Astrocyte (in vitro differentiated cells and primary cell): ENCODE data around the gene RPL5.

Source experiments
- EZH2 ChIP-seq: IDR thresholded peaks from 2 replicates; pipeline ENCODE4 v1.6.1; 2012; ENCODE audit warnings: mild to moderate bottlenecking, low read length, inconsistent platforms; ENCODE audit not compliant: insufficient read depth
- TF ChIP-seq, protein P1 (sequence below): IDR thresholded peaks from 2 replicates; pipeline ENCODE4 v1.5.1; 2011; ENCODE audit warnings: low read depth, mild to moderate bottlenecking, inconsistent platforms, low read length, moderate library complexity; ENCODE audit not compliant: insufficient read depth

DNA sequence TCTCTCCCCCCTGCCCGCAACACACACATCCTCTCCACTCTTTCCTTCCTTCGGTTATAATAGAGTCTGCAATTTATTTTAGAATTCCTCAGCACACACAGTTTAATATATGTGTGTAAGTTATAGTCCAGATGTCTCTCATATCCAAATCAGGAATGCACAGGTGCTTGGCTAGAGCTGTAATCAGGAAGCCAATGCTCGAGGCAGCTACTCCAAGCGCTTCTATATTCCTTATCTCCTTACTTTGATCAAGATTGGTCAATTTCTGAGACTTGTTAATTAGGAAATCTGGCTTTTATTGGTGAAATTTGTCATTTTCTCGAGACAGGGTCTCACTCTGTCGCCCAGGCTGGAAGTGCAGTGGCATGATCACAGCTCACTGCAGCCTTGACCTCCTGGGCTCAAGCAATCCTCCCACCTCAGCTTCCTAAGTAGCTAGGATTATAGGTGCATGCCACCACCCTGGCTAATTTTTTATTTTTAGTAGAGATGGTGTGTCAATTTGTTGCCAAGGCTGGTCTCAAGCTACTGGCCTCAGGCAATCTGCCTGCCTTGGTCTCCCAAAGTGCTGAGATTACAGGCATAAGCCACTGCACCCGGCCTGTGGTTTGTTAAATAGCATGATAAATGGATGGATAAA, 27.7 kb downstream of the RPL5 start:
- TF ChIP-seq, protein P1, sequence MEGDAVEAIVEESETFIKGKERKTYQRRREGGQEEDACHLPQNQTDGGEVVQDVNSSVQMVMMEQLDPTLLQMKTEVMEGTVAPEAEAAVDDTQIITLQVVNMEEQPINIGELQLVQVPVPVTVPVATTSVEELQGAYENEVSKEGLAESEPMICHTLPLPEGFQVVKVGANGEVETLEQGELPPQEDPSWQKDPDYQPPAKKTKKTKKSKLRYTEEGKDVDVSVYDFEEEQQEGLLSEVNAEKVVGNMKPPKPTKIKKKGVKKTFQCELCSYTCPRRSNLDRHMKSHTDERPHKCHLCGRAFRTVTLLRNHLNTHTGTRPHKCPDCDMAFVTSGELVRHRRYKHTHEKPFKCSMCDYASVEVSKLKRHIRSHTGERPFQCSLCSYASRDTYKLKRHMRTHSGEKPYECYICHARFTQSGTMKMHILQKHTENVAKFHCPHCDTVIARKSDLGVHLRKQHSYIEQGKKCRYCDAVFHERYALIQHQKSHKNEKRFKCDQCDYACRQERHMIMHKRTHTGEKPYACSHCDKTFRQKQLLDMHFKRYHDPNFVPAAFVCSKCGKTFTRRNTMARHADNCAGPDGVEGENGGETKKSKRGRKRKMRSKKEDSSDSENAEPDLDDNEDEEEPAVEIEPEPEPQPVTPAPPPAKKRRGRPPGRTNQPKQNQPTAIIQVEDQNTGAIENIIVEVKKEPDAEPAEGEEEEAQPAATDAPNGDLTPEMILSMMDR = no peak
- TF ChIP-seq EZH2 = no peak
